H1 (cell line): Measurements from ENCODE around the gene KATNAL1. TPM values are rescaled to one million over a fixed set of nuclear protein-coding genes. Genes with fewer than 3 reads are reported as not detected.

Experiments
- CTCF ChIA-PET: fragments of 300-600 bp; sonication (Branson Sonifier 250); formaldehyde crosslinking; loops from one replicate; lab custom pipeline; 2021; ENCODE audit not compliant: partially characterized antibody; lab: Charles Lee
- POLR2A ChIA-PET: fragments of 300-600 bp; sonication (Branson Sonifier 250); formaldehyde crosslinking; loops from one replicate; lab custom pipeline; 2021; ENCODE audit warnings: inconsistent platforms; ENCODE audit not compliant: partially characterized antibody; lab: Charles Lee
- DNase-seq, 2 experiments: peaks; one replicate each; pipeline versions ENCODE4 v3.0.0 to v3.0.0-alpha.2; 2010 to 2022; ENCODE audit warnings: low spot score in 2 of 2, low read depth in 1 of 2, mixed read lengths in 1 of 2
- FAIRE-seq: peaks from 2 replicates; lab custom pipeline; 2011; peaks lifted over from hg19 to GRCh38; lab: Jason Lieb, UNC
- H2AFZ ChIP-seq: 2 replicates; pipeline ENCODE4 v1.8.1; 2012; ENCODE audit warnings: low read length, inconsistent platforms
- H2AK5ac ChIP-seq: 2 replicates; pipeline ENCODE4 v1.6.1; 2013; ENCODE audit warnings: low read depth, low read length
- H2BK120ac ChIP-seq: replicated peaks from 2 replicates; pipeline ENCODE3; 2013; ENCODE audit warnings: low read depth, low read length, inconsistent platforms
- H2BK12ac ChIP-seq: 2 replicates; pipeline ENCODE4 v1.6.1; 2013; ENCODE audit warnings: low read depth, low read length
- H2BK15ac ChIP-seq: 2 replicates; pipeline ENCODE4 v1.6.1; 2013; ENCODE audit warnings: low read length
- H2BK20ac ChIP-seq: 2 replicates; pipeline ENCODE4 v1.6.1; 2013; ENCODE audit warnings: low read length
- H2BK5ac ChIP-seq: 2 replicates; pipeline ENCODE4 v1.6.1; 2013; ENCODE audit warnings: low read depth, low read length
- H3K14ac ChIP-seq: 2 replicates; pipeline ENCODE4 v1.6.1; 2013; ENCODE audit warnings: inconsistent platforms; ENCODE audit not compliant: insufficient read length
- H3K18ac ChIP-seq: 2 replicates; pipeline ENCODE4 v1.6.1; 2013; ENCODE audit warnings: low read length; ENCODE audit errors: extremely low read depth
- H3K23ac ChIP-seq: 2 replicates; pipeline ENCODE4 v1.6.1; 2013; ENCODE audit warnings: inconsistent platforms; ENCODE audit not compliant: insufficient read length
- H3K23me2 ChIP-seq: 2 replicates; pipeline ENCODE4 v1.6.1; 2013; ENCODE audit warnings: low read depth, low read length
- H3K27ac ChIP-seq: 2 replicates; pipeline ENCODE4 v1.6.1; 2011; ENCODE audit warnings: low read depth, low read length, inconsistent platforms
- H3K27me3 ChIP-seq, 4 experiments: replicated peaks in 1 of 4; 1 replicate in 1 of 4; 2 replicates in 3 of 4; pipeline versions ENCODE4 v1.6.1 to v1.8.1; 2011 to 2013; ENCODE audit warnings: low read length in 3 of 4, mild to moderate bottlenecking in 3 of 4, inconsistent platforms in 2 of 4, mixed read lengths in 2 of 4, moderate library complexity in 1 of 4; ENCODE audit not compliant: control insufficient read depth in 3 of 4, insufficient read depth in 3 of 4; ENCODE audit errors: extremely low read depth in 1 of 4
- H3K36me3 ChIP-seq, 4 experiments: 2 replicates each; pipeline versions ENCODE4 v1.6.1 to v1.8.1; 2011 to 2013; ENCODE audit warnings: mild to moderate bottlenecking in 4 of 4, low read length in 3 of 4, moderate library complexity in 2 of 4, control low read depth in 1 of 4, inconsistent platforms in 1 of 4; ENCODE audit not compliant: insufficient read depth in 4 of 4, control insufficient read depth in 2 of 4
- H3K4ac ChIP-seq: replicated peaks from 2 replicates; pipeline ENCODE3; 2013; ENCODE audit warnings: low read length, low read depth, mixed read lengths, inconsistent platforms; ENCODE audit not compliant: insufficient read length
- H3K4me1 ChIP-seq, 4 experiments: replicated peaks in 1 of 4; 1 replicate in 1 of 4; 2 replicates in 3 of 4; pipeline versions ENCODE4 v1.6.1 to v1.8.1; 2011 to 2013; ENCODE audit warnings: low read length in 3 of 4, inconsistent platforms in 2 of 4, mixed read lengths in 1 of 4; ENCODE audit not compliant: insufficient read depth in 4 of 4, control insufficient read depth in 3 of 4
- H3K4me2 ChIP-seq, 2 experiments: 2 replicates each; pipeline versions ENCODE4 v1.6.1 to v1.8.1; 2011 to 2013; ENCODE audit warnings: low read depth in 2 of 2, low read length in 2 of 2, control low read depth in 1 of 2, inconsistent platforms in 1 of 2, mild to moderate bottlenecking in 1 of 2; ENCODE audit not compliant: insufficient read depth in 1 of 2
- H3K4me3 ChIP-seq, 4 experiments: fragments of 200-600, 300-600 bp in 1 of 4; sonication (generic), shearing (Covaris generic), sonication (Bioruptor Twin) in 1 of 4; 2 replicates each; pipeline versions ENCODE4 v1.5.1 to v1.8.1; 2011 to 2016; ENCODE audit warnings: low read length in 4 of 4, low read depth in 3 of 4, control low read depth in 2 of 4, inconsistent platforms in 2 of 4, mild to moderate bottlenecking in 2 of 4, mixed read lengths in 1 of 4, moderate library complexity in 1 of 4; ENCODE audit not compliant: insufficient read depth in 2 of 4; ENCODE audit errors: extremely low read depth in 1 of 4
- H3K56ac ChIP-seq: replicated peaks from 2 replicates; pipeline ENCODE3; 2013; ENCODE audit warnings: low read depth, mild to moderate bottlenecking, mixed read lengths, low read length, inconsistent platforms; ENCODE audit not compliant: insufficient read length
- H3K79me1 ChIP-seq: 2 replicates; pipeline ENCODE4 v1.6.1; 2013; ENCODE audit warnings: low read depth, low read length, control low read depth
- H3K79me2 ChIP-seq, 2 experiments: 2 replicates each; pipeline versions ENCODE4 v1.6.1 to v1.8.1; 2012 to 2013; ENCODE audit warnings: low read length in 2 of 2, mild to moderate bottlenecking in 2 of 2, inconsistent platforms in 1 of 2; ENCODE audit not compliant: insufficient read depth in 2 of 2, control insufficient read depth in 1 of 2
- H3K9ac ChIP-seq, 4 experiments: replicated peaks in 1 of 4; 1 replicate in 1 of 4; 2 replicates in 3 of 4; pipeline versions ENCODE4 v1.6.1 to v1.8.1; 2011 to 2013; ENCODE audit warnings: low read depth in 3 of 4, low read length in 3 of 4, control low read depth in 2 of 4, mild to moderate bottlenecking in 2 of 4, moderate library complexity in 2 of 4, inconsistent platforms in 1 of 4; ENCODE audit errors: extremely low read depth in 1 of 4
- H3K9me3 ChIP-seq, 2 experiments: 2 replicates each; pipeline versions ENCODE4 v1.6.1 to v1.8.1; 2012 to 2013; ENCODE audit warnings: mild to moderate bottlenecking in 2 of 2, moderate library complexity in 2 of 2, control low read depth in 1 of 2, inconsistent platforms in 1 of 2, low read depth in 1 of 2, low read length in 1 of 2, mixed read lengths in 1 of 2; ENCODE audit not compliant: insufficient read depth in 2 of 2
- H4K20me1 ChIP-seq, 2 experiments: replicated peaks in 1 of 2; 2 replicates each; pipeline versions ENCODE3 to v1.8.1; 2011 to 2013; ENCODE audit warnings: inconsistent platforms in 2 of 2, low read length in 2 of 2, mild to moderate bottlenecking in 1 of 2; ENCODE audit not compliant: insufficient read depth in 2 of 2, control insufficient read depth in 1 of 2
- H4K5ac ChIP-seq: 2 replicates; pipeline ENCODE4 v1.6.1; 2013; ENCODE audit warnings: low read length, low read depth, mixed read lengths, inconsistent platforms; ENCODE audit not compliant: insufficient read length
- H4K8ac ChIP-seq: 2 replicates; pipeline ENCODE4 v1.8.0; 2013; ENCODE audit warnings: mild to moderate bottlenecking, moderate library complexity, low read length, inconsistent platforms; ENCODE audit not compliant: insufficient read depth; ENCODE audit errors: extremely low read depth
- H4K91ac ChIP-seq: replicated peaks from 2 replicates; pipeline ENCODE3; 2013; ENCODE audit warnings: low read length, mixed read lengths, inconsistent platforms; ENCODE audit not compliant: insufficient read length
- WGBS, 2 experiments: shearing (Covaris generic) in 1 of 2; methylation state at CpG; one replicate each; pipeline versions ENCODE4 v1.1.6 to v1.1.7; 2013 to 2015; ENCODE audit warnings: low lambda C conversion rate in 2 of 2, mixed read lengths in 2 of 2, inconsistent platforms in 1 of 2, low coverage in 1 of 2, missing lambda C conversion rate in 1 of 2; ENCODE audit not compliant: insufficient replicate concordance in 2 of 2, insufficient coverage in 1 of 2, insufficient read length in 1 of 2; ENCODE audit errors: extremely low coverage in 1 of 2, missing lambda C conversion rate in 1 of 2; 5-methylcytosine and 5-hydroxymethylcytosine counted together
- polyA plus RNA-seq, 7 experiments: library from polyadenylated mRNA; depleted of rRNA in 3 of 7; stranded (reverse) in 5 of 7; unstranded in 2 of 7; fragments of >200 nt in 5 of 7; fragments of 200-250 nt in 2 of 7; gene quantifications; 1 replicate in 5 of 7; 2 replicates in 1 of 7; 4 replicates in 1 of 7; pipeline versions ENCODE4 v1.2.1 to v1.2.3, GENCODE V29; 2011 to 2013; ENCODE audit warnings: missing spikeins in 2 of 7, mixed read lengths in 2 of 7
- total RNA-seq: library from RNA; stranded (reverse); fragmentation: NEBNext Ultra II Directional; extraction: Animal tissue kit (Norgen Biotek cat#: 25700); gene quantifications from 2 replicates; pipeline ENCODE4 v1.2.1, GENCODE V29; 2021

Gene KATNAL1
- total and polyA plus RNA-seq, 2 of the 8 experiments (the other 6 are each of a cell fraction or from before 2014, with no cell fraction given) = 4.0 to 13.2 TPM

GRCh38 chr13:30319130-30319529 lies 11.8 kb upstream of the KATNAL1 start:
- no peak for FAIRE-seq

More at GRCh38 chr13:30319130-30319529, 11.8 kb upstream of the KATNAL1 start:
- H2BK5ac ChIP-seq = no peak overlapping the region
- H2BK15ac ChIP-seq = no peak overlapping the region
- H2BK120ac ChIP-seq = no peak overlapping the region
- H2BK20ac ChIP-seq = no peak overlapping the region
- no peak overlapping the region for H2AFZ ChIP-seq
- no peak overlapping the region for H4K91ac ChIP-seq
- H3K23ac ChIP-seq = no peak overlapping the region
- H3K4me1 ChIP-seq = no peaks in the 10 kb centered on the region; a peak in 2 of 7 replicates
- H3K4me2 ChIP-seq = no peak overlapping the region
- no peaks in the 10 kb centered on the region for H3K79me1 ChIP-seq
- ChIA-PET POLR2A (no interaction called here), CTCF (interaction anchor here (1.7 kb wide), 1 partner anchor 188 kb away, joined by 4 read pairs; no protein-coding TSS in a partner anchor)
- no peak overlapping the region for H4K5ac ChIP-seq
- WGBS, 2 experiments = 91% methylated on average over 4 of the region's 4 CpGs; no CpG with 5 or more reads in 1 of the 2 experiments
- H3K79me2 ChIP-seq = no peaks in the 10 kb centered on the region
- no peak overlapping the region for H2BK12ac ChIP-seq
- H3K27ac ChIP-seq = no peak overlapping the region
- DNase-seq = no peak
- H3K4me3 ChIP-seq = no peak overlapping the region
- H3K4ac ChIP-seq = no peak overlapping the region
- H4K20me1 ChIP-seq = no peaks in the 10 kb centered on the region
- H3K27me3 ChIP-seq = no peaks in the 10 kb centered on the region
- no peak overlapping the region for H4K8ac ChIP-seq
- H3K56ac ChIP-seq = no peak overlapping the region
- H2AK5ac ChIP-seq = no peak overlapping the region
- H3K23me2 ChIP-seq = no peaks in the 10 kb centered on the region
- no peaks in the 10 kb centered on the region for H3K36me3 ChIP-seq
- H3K18ac ChIP-seq = no peak overlapping the region
- H3K9ac ChIP-seq = no peak overlapping the region
- H3K14ac ChIP-seq = no peak overlapping the region
- H3K9me3 ChIP-seq = no peaks in the 10 kb centered on the region; a peak in 1 of 4 replicates
